Fibroblast of the conjunctiva (primary cell): ENCODE measurements around the gene POLL.
"Not testable (repeated sequence)": the region's sequence is repeated elsewhere in the genome, so short reads cannot be mapped to it uniquely, and the experiment has no call there.

Source experiments
- DNase-seq: peaks from one replicate; pipeline ENCODE4 v3.0.0-alpha.2; 2010; ENCODE audit warnings: low read depth

POLL gene

GRCh38 chr10:101587725-101588653 is at the start of gene POLL, which contains the start of gene DPCD:
Gene POLL (minus strand): TSS chr10:101588257. CDS start chr10:101587360, 897 bp downstream.
Gene DPCD (plus strand): TSS chr10:101588321. CDS start chr10:101588337, 16 bp downstream.
- DNase-seq: peak; percentile 94

GRCh38 chr10:101633510-101633909 is 45.5 kb upstream of the POLL start:
- not testable (repeated sequence) for DNase-seq

- no peak for DNase-seq
These were observed 43.9 kb upstream of the POLL start for GRCh38 chr10:101631821-101632475.

- DNase-seq: no peak
These were observed 42.5 kb upstream of the POLL start for GRCh38 chr10:101630633-101630920.

- DNase-seq: no peak
These were observed 42.0 kb upstream of the POLL start for GRCh38 chr10:101629837-101630632.

GRCh38 chr10:101625821-101626412 is 37.9 kb upstream of the POLL start:
- DNase-seq: no peak

GRCh38 chr10:101624526-101625102 is 36.6 kb upstream of the POLL start:
- DNase-seq: no peak

GRCh38 chr10:101623528-101623927 is 35.5 kb upstream of the POLL start:
- no peak for DNase-seq

GRCh38 chr10:101619983-101620382 is 31.9 kb upstream of the POLL start:
- no peak for DNase-seq

- DNase-seq: no peak
These were observed 30.8 kb upstream of the POLL start for GRCh38 chr10:101618871-101619270.

GRCh38 chr10:101617824-101618568 is 29.9 kb upstream of the POLL start:
- no peak for DNase-seq

GRCh38 chr10:101617102-101617823 is 29.2 kb upstream of the POLL start:
- DNase-seq: no peak

GRCh38 chr10:101616415-101617101 is 28.5 kb upstream of the POLL start:
- DNase-seq: no peak

- no peak for DNase-seq
These were observed 27.6 kb upstream of the POLL start for GRCh38 chr10:101615525-101616116.

GRCh38 chr10:101614663-101615524 is 26.8 kb upstream of the POLL start:
- DNase-seq: no peak

- DNase-seq: no peak
These were observed 25.6 kb upstream of the POLL start for GRCh38 chr10:101613646-101614045.

GRCh38 chr10:101612872-101613271 is 24.8 kb upstream of the POLL start:
- DNase-seq: no peak

- no peak for DNase-seq
These were observed 24.0 kb upstream of the POLL start for GRCh38 chr10:101612086-101612485.
